Activated CD8-positive, alpha-beta memory T cell treated with anti-CD3 and anti-CD28 coated beads, Interleukin-2, amount 50 U/mL, for 24 hours (primary cell): ENCODE data around the gene ZNF750.

Experiments used
- DNase-seq: peaks from one replicate; pipeline ENCODE4 v3.0.0-alpha.2; 2020; ENCODE audit errors: extremely low read depth

The ZNF750 gene

DNA sequence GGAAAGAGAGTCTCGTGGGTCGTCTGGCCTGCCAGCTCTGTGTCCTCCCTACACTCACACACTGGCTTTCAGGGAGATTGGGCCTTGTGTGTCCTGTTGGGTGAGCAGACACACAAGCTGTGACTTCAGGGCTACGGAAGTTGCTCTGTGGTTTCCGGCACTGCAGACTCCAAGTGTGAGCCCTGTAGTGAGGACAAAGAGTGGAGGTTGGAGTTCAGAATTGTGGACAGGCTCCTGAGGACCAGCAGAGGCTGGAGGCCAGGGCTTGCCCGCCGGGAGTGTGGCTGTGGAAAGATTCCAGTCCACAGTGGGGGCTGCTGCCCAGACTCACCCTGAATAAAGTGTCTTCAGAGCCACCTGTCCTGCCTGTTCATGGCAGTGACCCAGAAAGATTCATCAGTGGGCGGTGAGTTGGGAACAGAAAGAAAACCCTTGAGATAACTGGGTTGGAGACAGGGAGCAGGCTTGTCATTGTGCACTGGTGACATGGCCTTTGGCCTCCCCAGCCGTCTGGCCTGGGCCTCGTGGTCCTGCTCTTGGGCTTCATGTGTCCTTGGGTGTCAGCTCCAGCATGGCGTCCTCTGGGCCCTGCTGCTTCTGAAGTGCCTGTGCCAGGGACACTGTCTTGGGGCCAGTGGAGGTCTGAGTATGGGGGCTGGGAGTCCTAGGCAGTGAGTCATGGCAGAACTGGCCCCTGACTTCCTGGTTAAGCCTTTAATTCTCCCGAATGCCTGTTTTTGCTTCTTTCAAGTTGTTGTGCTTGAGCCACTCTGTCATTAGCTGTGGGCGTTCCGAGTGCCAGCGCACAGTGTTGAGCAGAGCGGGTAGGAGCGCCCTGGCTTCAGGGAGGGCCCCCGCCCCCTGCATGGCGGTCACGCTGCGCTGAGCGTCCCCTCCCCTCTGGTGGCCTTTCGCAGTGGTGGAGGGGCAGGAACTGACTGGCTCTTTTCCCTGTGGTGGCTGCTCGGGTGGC lies 19.9 kb upstream of the ZNF750 start:
- no peak for DNase-seq

GRCh38 chr17:82858376-82859126 lies 18.7 kb upstream of the ZNF750 start:
- DNase-seq, result no peak

GRCh38 chr17:82856361-82856760 lies 16.5 kb upstream of the ZNF750 start:
- no peak for DNase-seq

DNA sequence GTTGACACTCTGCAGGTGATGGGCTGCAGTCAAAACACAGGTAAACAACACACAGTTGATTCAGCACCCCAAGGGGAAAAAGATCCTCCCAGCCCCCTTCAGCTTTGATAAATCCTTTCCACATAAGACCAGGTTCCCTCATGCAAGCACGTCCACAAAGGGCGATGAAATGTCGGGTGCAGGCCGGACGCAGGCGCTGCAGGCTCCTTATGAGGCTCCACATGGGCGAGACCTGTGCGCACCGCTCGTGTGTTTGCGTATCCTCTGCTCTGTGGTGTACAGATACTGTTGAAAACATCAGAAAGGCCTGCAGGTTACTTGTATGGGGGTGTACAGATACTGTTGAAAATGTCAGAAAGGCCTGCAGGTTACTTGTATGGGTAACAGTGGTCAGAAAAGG lies 14.4 kb upstream of the ZNF750 start:
- DNase-seq, result no peak

- no peak for DNase-seq
These were observed 11.6 kb upstream of the ZNF750 start for GRCh38 chr17:82851381-82851780.

DNA sequence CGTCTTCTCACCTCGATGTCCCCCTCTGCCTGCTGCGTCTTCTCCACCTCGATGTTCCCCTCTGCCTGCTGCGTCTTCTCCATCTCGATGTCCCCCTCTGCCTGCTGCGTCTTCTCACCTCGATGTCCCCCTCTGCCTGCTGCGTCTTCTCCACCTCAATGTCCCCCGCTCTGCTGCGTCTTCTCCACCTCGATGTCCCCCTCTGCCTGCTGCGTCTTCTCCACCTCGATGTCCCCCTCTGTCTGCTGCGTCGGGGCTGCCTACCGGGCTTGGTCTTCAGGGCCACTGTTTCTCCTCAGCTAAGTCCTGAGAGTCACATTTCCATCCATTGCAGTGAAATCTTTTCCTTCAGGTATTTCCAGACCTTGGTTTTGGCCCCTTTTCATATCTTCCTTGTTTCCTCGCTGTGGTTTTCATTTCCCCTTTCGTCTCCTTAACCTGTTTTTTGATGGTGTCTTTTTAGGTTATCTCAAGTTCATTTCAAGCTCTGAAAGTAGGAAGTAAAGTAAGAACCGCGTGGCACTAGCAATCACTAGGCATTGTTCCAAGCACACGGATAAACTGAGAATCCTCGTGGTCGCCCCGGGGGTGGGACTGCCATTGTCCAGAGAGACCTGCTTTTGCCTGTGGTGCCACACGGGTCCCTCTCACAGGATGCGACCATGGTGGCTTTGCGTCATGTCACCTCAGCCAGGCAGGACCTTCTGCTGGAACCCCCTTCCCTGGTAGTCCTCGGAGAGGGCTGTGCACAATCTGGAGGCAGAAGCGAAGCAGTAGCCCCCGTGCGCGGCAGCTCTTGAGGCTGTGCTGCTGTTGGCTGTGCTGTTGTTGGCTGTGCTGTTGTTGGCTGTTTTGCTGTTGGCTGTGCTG lies 9.5 kb upstream of the ZNF750 start:
- no peak for DNase-seq

DNA sequence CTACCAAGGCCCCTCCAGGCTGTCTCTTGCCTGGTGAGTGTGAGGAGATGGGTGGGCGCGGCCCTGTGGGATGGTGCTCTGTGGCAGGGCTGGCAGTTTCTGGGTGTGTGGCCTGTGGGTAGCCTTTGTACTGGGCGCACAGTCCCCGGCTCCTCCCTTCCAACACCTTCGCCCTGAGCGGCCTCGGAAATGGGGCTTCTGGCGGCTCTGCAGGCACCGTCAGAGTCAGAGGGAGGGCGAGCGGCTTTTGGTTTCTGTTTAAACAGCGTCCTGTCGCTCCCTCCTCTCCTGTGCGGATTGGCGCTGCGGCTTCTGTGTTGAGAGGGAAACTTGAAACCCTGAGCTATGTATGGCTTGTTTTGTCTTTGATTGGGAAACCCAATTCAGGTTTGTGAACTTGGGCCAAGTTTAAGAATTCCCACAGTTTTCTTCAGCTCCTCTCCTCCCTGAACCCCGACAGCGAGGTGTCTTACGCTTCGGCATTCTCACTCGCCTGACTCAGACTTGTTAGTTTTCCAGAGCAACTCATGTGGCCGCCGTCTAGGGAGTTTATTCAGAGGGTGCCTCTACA lies 8.3 kb upstream of the ZNF750 start:
- no peak for DNase-seq

- no peak for DNase-seq
These were observed 6.4 kb upstream of the ZNF750 start for GRCh38 chr17:82846061-82846691.

DNA sequence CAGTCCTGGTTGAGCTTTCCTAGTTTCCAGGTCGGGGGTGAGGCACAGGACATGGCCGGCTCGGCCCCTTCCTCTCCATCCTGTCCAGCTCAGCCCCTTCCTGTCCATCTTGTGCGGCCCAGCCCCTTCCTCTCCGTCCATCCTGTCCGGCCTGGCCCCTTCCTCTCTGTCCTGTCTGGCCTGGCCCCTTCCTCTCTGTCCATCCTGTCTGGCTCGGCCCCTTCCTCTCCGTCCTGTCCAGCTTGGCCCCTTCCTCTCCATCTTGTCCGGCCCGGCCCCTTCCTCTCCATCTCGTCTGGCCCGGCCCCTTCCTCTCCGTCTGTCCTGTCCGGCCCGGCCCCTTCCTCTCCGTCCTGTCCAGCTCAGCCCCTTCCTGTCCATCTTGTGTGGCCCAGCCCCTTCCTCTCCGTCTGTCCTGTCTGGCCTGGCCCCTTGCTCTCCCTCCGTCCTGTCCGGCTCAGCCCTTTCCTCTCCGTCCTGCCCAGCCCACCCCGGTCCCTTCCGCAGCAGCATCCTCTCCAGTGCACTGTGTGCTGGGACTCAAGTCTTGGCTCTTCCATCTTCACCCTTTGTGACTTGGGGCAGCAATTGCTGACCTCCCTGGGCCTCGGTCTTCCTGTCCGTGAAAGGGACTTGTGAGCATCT lies 5.5 kb upstream of the ZNF750 start:
- DNase-seq, result no peak

DNA sequence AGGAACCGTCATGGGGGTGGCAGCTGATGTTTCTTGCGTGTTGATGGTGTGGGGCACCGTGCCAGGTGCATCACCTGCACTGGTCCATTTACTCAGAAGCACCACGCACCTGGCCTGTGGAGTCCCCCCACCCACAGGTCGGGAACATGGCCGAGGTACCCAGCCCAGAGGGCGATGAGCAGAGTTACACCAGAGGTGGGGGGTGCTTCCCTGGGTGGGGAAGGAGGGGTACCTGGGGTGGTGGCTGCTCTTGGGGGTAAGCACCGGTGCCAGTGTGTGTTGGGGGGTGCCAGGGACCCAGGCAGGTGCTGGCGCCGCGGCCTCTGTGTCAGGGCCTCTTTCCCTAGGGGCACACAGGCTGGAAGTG lies 5.0 kb upstream of the ZNF750 start:
- DNase-seq, result no peak

GRCh38 chr17:82843904-82844680 lies 4.3 kb upstream of the ZNF750 start:
- DNase-seq, result no peak

- no peak for DNase-seq
These were observed 2.2 kb upstream of the ZNF750 start for GRCh38 chr17:82841921-82842596.

DNA sequence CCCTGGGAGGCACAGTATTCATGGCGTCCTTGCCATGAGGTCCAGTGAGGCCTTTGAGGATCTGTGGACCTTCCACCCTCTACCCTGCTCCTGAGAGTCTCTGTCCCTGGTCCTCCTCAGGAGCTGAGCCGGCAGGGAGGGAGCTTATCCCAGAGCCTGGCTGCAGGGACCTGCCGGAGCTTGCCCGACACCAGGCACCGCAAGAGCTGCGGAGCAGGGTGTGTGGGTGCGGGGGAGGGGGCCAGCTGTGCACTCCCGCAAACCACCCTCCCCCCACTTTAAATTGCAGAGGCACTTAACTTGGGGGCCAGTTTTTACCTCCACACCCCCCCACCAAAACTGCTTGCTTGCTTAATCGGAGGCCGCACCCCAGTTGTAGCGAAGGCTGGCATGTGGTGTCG lies 609 bp upstream of the ZNF750 start:
- DNase-seq, result no peak

DNA sequence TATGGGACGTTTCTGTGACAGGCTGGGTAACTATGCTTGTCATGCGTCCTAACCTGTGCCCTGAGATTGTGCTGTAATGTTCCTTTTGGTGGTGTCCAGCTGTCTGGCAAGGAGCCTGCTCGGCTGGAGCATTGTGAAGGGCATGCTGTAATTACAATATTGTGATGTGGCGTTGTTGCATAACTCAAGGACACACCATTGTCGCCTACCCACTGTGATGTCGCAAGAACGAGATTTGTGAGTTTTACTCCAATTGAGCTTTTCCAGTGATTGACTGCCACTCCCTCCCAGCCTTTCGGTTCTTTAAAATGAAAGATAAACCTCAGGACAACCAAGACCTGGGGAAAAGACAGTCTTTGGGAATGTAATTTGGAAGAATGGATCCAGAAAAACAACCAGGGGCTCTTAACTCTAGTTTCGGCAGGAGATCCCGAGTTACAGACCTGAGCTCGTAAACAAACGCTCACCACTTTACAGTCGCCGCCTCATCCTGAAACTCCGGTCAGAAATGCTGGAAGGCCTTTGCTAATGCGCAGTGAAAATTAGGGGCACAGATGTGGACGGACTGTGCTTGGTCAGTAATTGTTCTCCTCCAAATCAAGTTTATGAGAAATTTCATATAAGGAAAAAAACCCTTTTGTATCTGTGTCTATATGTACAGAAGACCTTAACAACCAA lies 1.3 kb downstream of the ZNF750 start:
- DNase-seq, result no peak

- DNase-seq, result no peak
These were observed 2.1 kb downstream of the ZNF750 start for GRCh38 chr17:82837586-82838320.

GRCh38 chr17:82836823-82837357 lies 2.9 kb downstream of the ZNF750 start:
- DNase-seq, result no peak

DNA sequence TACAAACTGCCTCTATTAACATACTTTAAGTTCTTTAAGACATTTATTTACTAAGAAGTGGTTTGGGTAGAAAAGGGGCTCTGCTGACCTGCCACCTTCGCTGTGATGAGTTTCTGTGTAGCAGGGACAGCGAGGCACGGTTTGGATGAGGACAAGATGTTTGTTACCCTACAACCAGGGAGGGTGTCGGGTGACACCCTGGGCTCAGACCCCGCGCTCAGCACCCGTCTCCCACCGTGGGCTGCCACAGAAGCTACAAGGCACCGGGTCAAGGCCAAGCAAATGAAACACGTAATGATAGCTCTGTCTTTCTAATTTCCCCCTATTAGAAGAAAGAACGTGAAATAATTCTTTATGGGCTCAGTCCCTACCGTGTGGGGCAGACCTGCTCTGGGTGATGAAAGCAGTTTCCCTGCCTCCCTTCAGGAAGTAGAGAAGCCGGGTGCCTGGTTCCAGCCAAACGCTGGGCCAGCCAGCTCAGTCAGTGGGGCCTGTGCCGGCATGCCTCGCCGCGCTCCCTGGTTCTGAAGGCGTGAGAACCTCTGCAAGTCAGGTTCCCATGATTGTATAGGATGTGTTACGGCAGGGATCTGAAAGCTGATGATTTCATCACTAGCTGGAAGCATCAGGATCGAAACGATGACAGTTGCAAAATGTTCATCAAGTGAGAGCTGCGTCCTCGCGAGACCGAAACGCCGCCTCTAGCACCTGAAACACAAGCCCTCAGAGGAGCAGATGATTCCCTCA lies 3.9 kb downstream of the ZNF750 start:
- DNase-seq, result no peak
